Heart left ventricle (tissue), 16 donors: ENCODE results near the gene NUAK2. TPM values are rescaled to one million over a fixed set of nuclear protein-coding genes. Genes with fewer than 3 reads are reported as not detected.
A peak's percentile ranks its signal among the peaks of the same experiment; 100 is the strongest.

Experiments
- ATAC-seq, 4 donors: fragments of 200-7000 bp; cut with Tn5 transposase; one replicate each; pipeline ENCODE4 v1.9.1; 2020 to 2022; ENCODE audit warnings: moderate library complexity in 4 of 4, mild to moderate bottlenecking in 3 of 4, moderate number of reproducible peaks in 1 of 4
- DNase-seq, 5 donors: peaks; one replicate each; pipeline ENCODE4 v3.0.0-alpha.2; 2020
- H3K27ac ChIP-seq, 12 donors: fragments of 200-600 bp; sonication (generic) in 4 of 12; one replicate each; pipeline versions ENCODE4 v1.5.0 to v1.8.0; 2016 to 2022; ENCODE audit warnings: mild to moderate bottlenecking in 2 of 12
- H3K27me3 ChIP-seq, 9 donors: fragments of 200-600 bp; sonication (generic) in 2 of 9; one replicate each; pipeline versions ENCODE4 v1.5.1 to v1.8.0; 2016 to 2022; ENCODE audit warnings: mild to moderate bottlenecking in 3 of 9
- H3K36me3 ChIP-seq, 9 donors: fragments of 200-600 bp; sonication (generic) in 2 of 9; one replicate each; pipeline versions ENCODE4 v1.5.0 to v1.8.0; 2018 to 2022; ENCODE audit warnings: mild to moderate bottlenecking in 2 of 9
- H3K4me1 ChIP-seq, 12 donors: fragments of 200-600 bp; sonication (generic) in 4 of 12; one replicate each; pipeline versions ENCODE4 v1.5.0 to v1.8.0; 2016 to 2022; ENCODE audit warnings: mild to moderate bottlenecking in 3 of 12
- H3K4me3 ChIP-seq, 12 donors: fragments of 200-600 bp; sonication (generic) in 4 of 12; one replicate each; pipeline versions ENCODE4 v1.5.0 to v1.8.0; 2017 to 2022; ENCODE audit warnings: mild to moderate bottlenecking in 9 of 12, moderate library complexity in 4 of 12
- H3K9me3 ChIP-seq, 12 donors: fragments of 200-600 bp; sonication (generic) in 4 of 12; one replicate each; pipeline versions ENCODE4 v1.5.0 to v1.8.0; 2016 to 2022; ENCODE audit warnings: mild to moderate bottlenecking in 1 of 12
- POLR2A ChIP-seq, 2 donors: fragments of 450-650 bp; IDR thresholded peaks; one replicate each; pipeline ENCODE4 v1.6.1; 2017; ENCODE audit warnings: antibody characterized with exemption in 2 of 2, mild to moderate bottlenecking in 2 of 2, moderate library complexity in 2 of 2
- WGBS, 4 donors: extraction: QIAGEN DNeasy Blood & Tissue Kit in 2 of 4; methylation state at CpG; one replicate each; pipeline versions ENCODE4 v1.1.5 to v1.1.7; 2013 to 2018; 5-methylcytosine and 5-hydroxymethylcytosine counted together
- intact Hi-C, 10 donors: fragments of 100-400 bp; cut with DNase I; formaldehyde crosslinking; loops; one replicate each; pipeline versions ENCODE4 v1.11.1 to v1.14.2; 2022
- polyA plus RNA-seq, 2 donors: library from polyadenylated mRNA; stranded (reverse); fragments of 200-250 nt; gene quantifications; one replicate each; pipeline ENCODE4 v1.2.3, GENCODE V29; 2013
- total RNA-seq, 9 donors: library from RNA; depleted of rRNA in 2 of 9; stranded (reverse); fragments of >200 nt in 2 of 9; fragmentation: NEBNext Ultra II Directional in 3 of 9; extraction: Animal tissue kit (Norgen Biotek cat#: 25700) in 3 of 9; gene quantifications; one replicate each; pipeline versions ENCODE4 v1.1.0 to v1.2.4, GENCODE V29; 2016 to 2023
- TF ChIP-seq, protein P1 (sequence below), 12 donors: fragments of 200-600 bp; sonication (generic) in 4 of 12; IDR thresholded peaks; one replicate each; pipeline versions ENCODE4 v1.5.0 to v1.8.0; 2018 to 2022; ENCODE audit warnings: antibody characterized with exemption in 12 of 12, mild to moderate bottlenecking in 5 of 12
- donor health status: ischemic (EF 13 %, LVEDD 7.1; RV severe dilation, severe dysfunction).
- donor health status: healthy with polysubstance abuse.
- donor health status: DM: no; HTN: yes; CAD: no.
- donor health status: DM: no; HTN: no; CAD: no.
- donor health status: ischemic (EF 25% LVEDD 6.9; RV normal size, moderate dysfunction).
- donor health status: ischemic (EF 25% LVEDD 5.7; RV mildly dilated, moderate dysfunction).
- donor health status: healthy.
- donor health status: DM: yes; HTN: yes; CAD: no.
- donor health status: ischemic (EF 35%, LVEDD 5.7; RV mildly dilated, moderate dysfunction).
- donor health status: nonischemic (EF 11% LVEDD 7.7; RV severe dilation, severe dysfunction).
- donor health status: DM: yes; HTN: yes; CAD: no.
- donor health status: PGD.
- donor health status: ischemic (EF 29% LVEDD 5.4; RV normal size, mild dysfunction).
- donor health status: nonischemic (EF 23%, LVEDD 6.1; RV moderate dilation, normal function).

NUAK2 gene
- total and polyA plus RNA-seq, 11 donors, result 0.25 to 2.6 (median 0.66) TPM

DNA sequence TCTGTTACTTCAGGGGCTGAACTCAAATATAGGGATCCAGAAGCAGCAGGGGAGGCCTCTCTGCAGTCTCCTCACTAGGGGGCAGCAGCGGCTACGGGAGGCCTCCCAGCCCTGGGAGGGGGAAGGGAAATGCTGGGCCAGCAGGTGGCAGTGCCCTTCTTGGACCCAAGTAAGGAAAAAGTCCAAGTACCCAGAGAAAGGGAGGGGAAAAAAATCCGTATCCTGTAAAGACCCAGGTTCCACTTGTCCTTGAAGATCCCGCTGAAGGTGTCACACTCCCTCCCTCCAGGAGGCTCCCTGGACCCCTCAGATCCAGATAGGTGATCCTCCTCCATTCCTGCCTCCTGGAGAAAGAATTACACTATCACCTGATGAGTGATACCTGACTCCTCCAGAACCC is 14.1 kb upstream of the NUAK2 start:
- no peak for TF ChIP-seq POLR2A (IDR thresholded peaks at IDR 0.05)
- TF ChIP-seq, protein P1, sequence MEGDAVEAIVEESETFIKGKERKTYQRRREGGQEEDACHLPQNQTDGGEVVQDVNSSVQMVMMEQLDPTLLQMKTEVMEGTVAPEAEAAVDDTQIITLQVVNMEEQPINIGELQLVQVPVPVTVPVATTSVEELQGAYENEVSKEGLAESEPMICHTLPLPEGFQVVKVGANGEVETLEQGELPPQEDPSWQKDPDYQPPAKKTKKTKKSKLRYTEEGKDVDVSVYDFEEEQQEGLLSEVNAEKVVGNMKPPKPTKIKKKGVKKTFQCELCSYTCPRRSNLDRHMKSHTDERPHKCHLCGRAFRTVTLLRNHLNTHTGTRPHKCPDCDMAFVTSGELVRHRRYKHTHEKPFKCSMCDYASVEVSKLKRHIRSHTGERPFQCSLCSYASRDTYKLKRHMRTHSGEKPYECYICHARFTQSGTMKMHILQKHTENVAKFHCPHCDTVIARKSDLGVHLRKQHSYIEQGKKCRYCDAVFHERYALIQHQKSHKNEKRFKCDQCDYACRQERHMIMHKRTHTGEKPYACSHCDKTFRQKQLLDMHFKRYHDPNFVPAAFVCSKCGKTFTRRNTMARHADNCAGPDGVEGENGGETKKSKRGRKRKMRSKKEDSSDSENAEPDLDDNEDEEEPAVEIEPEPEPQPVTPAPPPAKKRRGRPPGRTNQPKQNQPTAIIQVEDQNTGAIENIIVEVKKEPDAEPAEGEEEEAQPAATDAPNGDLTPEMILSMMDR (IDR thresholded peaks at IDR 0.05), result peak; percentile 74 to 94 (median 80)
- H3K36me3 ChIP-seq, result no peaks in the 10 kb centered on the region
- DNase-seq, result peak; percentile 70 to 86 (median 73)
- no peaks in the 10 kb centered on the region for H3K27me3 ChIP-seq
- H3K9me3 ChIP-seq, result no peaks in the 10 kb centered on the region
- intact Hi-C loops, result no loop called here
- H3K4me1 ChIP-seq, result no peaks in the 10 kb centered on the region
- H3K4me3 ChIP-seq, result no peak overlapping the region
- no peak overlapping the region for H3K27ac ChIP-seq
- ATAC-seq, result peak; percentile 71 to 87 (median 78)
- 7 to 17% (median 13%) methylated on average over 4 of the region's 4 CpGs for WGBS, 4 donors

DNA sequence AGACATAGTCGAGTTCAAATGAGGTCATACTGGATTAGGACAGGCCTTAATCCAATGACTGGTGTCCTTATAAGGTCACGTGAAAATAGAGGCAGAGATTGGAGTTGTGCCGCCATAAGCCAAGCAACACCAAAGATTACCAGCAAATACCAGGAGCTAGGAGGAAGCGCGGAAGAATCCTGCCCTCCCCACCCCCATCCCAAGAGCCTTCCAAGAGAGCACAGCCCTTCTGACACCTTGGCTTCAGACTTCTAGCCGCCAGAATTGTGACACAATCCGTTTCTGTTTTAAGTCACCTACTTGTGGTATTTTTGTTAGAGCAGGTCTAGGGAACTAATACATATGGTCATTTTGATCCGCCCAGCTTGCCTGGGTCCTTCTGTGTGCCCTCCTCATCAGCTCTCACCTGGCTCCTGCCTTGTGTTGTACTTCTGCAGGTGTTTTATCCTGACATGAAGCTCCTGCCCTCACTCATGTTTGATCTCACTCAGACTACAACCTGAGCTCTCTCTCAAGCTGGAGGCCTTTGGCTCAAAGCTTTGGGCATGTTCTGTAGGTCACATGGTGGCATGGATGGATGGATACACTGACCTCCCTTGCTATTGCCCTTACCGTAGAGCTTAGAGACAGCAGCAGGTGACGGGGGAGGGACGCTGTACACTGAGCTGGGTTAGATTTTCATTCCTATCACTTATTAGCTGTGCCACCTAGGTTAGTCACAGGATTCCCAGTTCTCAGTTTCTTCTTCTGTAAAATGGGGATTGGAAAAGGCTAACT is 10.7 kb upstream of the NUAK2 start:
- H3K27me3 ChIP-seq, result peaks cover 0 to 5% (median 0%) of the 10 kb centered on the region in 9 donors
- H3K4me3 ChIP-seq, result no peak overlapping the region
- no peak for ATAC-seq
- no peak overlapping the region for H3K27ac ChIP-seq
- DNase-seq, result no peak
- WGBS, 4 donors, result 88 to 93% (median 90%) methylated on average over 11 of the region's 11 CpGs
- H3K4me1 ChIP-seq, result no peaks in the 10 kb centered on the region
- no peak for TF ChIP-seq POLR2A (IDR thresholded peaks at IDR 0.05)
- TF ChIP-seq, protein P1 (IDR thresholded peaks at IDR 0.05), result no peak
- intact Hi-C loops, result no loop called here
- H3K36me3 ChIP-seq, result no peaks in the 10 kb centered on the region
- H3K9me3 ChIP-seq, result no peaks in the 10 kb centered on the region

DNA sequence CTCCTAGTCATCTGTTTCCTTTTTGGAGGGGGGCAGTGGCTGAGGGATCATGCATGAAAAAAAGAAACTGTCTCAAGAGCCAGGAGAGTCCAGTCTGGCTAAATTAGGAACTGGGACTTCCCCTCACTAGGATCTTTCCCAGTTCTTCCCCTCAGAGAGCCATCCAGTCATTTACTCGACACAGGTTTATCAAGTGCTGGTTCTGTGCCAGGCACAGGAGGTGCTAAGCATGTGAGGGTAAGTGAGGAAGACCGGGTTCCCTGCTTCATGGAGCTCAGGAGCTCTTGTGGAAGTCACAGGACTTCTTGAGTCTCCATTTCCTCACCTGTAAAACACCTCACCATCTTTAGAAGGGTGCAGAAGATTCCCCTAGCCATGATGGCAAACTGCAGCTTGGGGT is 8.6 kb upstream of the NUAK2 start:
- intact Hi-C loops, result no loop called here
- no peak for TF ChIP-seq POLR2A (IDR thresholded peaks at IDR 0.05)
- TF ChIP-seq, protein P1 (IDR thresholded peaks at IDR 0.05), result no peak
- no peak overlapping the region for H3K27ac ChIP-seq
- peaks cover 0 to 20% (median 0%) of the 10 kb centered on the region in 9 donors for H3K27me3 ChIP-seq
- peaks cover 0 to 2% (median 0%) of the 10 kb centered on the region in 12 donors for H3K4me1 ChIP-seq
- H3K4me3 ChIP-seq, result no peak overlapping the region
- 8 to 25% (median 14%) methylated on average over 2 of the region's 2 CpGs for WGBS, 4 donors
- ATAC-seq (no peak), DNase-seq (no peak)
- no peaks in the 10 kb centered on the region for H3K36me3 ChIP-seq
- H3K9me3 ChIP-seq, result no peaks in the 10 kb centered on the region

DNA sequence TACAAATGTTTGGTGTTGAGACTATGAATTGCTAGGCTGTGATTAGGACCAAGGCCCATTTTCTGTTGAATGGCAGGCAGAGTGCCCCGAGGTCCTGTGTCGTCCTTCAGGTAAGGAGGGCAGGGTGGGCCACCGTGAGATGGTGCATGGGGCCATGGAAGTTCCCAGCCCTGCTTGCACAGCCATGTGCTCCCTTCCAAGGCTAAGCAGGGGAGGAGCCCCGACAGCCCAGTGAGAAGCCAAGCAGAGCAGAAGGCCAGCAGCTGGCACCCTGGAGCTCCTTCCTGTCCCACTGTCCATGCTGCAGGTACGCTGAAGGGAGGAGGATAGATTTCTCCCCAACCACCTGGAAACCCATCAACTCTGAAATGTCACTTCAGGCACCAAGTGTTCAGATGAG is 8.2 kb upstream of the NUAK2 start:
- Histone ChIP-seq H3K36me3 (no peaks in the 10 kb centered on the region), H3K27me3 (peaks cover 0 to 20% (median 0%) of the 10 kb centered on the region in 9 donors), H3K4me3 (no peak overlapping the region), H3K4me1 (peaks cover 0 to 7% (median 0%) of the 10 kb centered on the region in 12 donors), H3K27ac (no peak overlapping the region), H3K9me3 (no peaks in the 10 kb centered on the region)
- ATAC-seq, result no peak
- no peak for DNase-seq
- WGBS, 4 donors, result 86 to 92% (median 89%) methylated on average over 4 to 5 of the region's 5 CpGs
- TF ChIP-seq, protein P1 (IDR thresholded peaks at IDR 0.05), result no peak
- no peak for TF ChIP-seq POLR2A (IDR thresholded peaks at IDR 0.05)
- intact Hi-C loops, result no loop called here
